HG02642 (cell line): Measurements from ENCODE around the gene VAMP5.
"Not testable (repeated sequence)": the region's sequence is repeated elsewhere in the genome, so short reads cannot be mapped to it uniquely, and the experiment has no call there.

Source experiments
- ATAC-seq: cut with Tn5 transposase; IDR thresholded peaks from one replicate; pipeline ENCODE4 v1.9.1; 2021; ENCODE audit warnings: mild to moderate bottlenecking; ENCODE audit not compliant: unreplicated experiment, poor library complexity

VAMP5 gene, protein sequence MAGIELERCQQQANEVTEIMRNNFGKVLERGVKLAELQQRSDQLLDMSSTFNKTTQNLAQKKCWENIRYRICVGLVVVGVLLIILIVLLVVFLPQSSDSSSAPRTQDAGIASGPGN

DNA sequence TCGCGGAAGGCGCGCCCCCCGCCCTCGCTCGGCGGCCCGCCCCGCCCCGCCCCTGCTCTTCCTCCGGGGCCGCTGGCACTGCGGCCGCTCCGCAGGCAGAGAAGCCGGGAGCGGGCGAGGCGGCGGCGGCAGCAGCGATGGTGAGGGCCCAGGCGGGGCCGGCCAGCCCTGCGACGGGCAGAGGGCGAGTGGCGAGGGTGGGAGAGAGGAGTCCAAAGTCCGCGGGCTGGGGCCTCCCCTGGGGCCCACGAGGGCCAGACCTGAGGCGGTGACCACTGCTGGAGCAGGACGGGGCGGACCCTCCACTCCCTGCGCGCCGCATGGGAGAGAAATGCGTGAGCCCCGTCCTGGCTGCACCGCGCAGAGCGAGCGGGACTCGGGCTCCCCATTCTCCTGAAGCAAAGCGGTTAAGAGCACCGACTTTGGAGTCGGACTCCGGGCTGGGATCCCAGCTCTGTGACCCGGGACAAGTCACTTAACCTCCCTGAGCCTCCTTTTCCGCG lies at the start of gene VAMP5:
TSS of gene VAMP5 (plus strand) at position 78 of the 503 bp plus-strand sequence. CDS start at position 138, 60 bp downstream.
- ATAC-seq, result peak; percentile 57

DNA sequence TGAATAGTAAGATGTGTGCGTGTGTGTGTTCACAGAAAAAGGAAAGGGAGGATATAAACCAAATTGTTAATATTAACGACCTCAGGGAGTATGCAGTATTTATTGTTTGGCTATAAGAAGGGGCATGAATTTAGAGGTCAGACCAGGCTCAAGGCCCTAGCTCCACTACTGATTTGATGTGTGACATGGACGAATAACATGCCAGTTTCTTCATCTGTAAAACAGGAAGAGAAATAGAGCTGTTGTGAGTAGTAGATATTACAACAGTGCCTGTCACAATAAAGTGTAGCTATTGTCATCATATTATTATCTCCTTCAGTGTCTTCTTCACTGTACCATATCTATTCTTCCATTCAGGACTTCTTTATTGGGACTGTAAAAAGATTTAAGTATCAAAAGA lies 49.4 kb upstream of the VAMP5 start:
- ATAC-seq, result no peak

DNA sequence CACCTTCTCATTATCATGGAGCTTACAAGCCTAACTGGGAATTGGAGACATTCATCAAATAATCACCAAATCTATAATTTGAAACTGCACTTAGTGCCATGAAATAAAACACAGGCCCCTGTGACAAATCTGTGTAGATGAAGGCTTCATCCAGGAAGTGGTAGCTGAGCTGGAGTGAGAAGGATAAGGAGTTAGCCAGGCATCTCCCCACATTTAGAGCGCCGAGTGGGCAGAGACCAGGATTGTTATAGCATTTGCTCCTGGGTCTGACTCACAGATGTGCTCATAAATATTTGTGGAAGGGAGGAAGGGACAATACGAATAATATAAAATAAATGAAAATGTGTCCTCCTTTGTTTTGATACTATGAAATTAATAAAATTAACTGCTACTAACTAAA lies 47.8 kb upstream of the VAMP5 start:
- no peak for ATAC-seq

DNA sequence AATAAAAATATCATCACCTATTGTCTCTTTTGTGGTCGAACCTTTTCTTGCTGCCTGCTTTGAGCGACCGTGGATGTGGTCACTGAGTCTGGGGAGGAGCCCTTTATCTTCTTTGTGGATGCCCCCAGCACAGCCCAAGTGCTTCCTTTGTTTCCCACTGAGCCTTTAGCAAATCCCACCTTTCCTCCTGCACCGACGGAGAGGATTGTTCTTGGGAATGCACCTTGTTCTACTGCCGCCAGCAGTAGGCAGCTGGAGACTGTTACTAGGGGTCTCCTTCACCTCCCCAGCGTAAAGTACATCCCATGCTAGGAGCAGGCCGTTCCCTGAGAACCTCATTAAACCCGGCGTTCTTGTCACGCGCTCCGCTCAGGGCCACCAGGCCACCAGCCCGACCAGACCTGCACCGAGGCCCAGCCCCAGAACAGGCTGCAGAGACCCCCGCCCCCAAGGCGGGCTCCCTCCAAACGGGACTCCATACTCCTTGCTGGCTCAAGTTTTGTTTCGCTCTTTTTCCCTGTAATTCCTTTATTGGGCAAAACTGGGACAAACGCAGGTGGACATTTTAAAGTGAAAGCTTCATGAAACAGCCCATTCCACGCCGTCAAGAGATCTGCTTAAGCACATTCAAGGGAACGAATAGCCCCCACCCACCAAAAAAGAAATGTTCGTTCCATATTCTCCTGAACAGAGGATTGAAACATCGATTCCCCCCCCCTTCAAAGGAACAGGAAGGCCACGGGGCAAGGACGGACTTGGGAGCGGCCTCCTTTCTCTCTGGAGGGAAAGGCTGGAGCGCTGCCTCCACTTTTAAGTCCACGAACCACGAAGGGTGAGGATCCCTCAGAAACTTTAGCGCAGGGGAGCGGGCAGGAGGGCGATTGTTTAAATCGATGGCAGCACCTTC lies 46.4 kb upstream of the VAMP5 start:
- no peak for ATAC-seq

DNA sequence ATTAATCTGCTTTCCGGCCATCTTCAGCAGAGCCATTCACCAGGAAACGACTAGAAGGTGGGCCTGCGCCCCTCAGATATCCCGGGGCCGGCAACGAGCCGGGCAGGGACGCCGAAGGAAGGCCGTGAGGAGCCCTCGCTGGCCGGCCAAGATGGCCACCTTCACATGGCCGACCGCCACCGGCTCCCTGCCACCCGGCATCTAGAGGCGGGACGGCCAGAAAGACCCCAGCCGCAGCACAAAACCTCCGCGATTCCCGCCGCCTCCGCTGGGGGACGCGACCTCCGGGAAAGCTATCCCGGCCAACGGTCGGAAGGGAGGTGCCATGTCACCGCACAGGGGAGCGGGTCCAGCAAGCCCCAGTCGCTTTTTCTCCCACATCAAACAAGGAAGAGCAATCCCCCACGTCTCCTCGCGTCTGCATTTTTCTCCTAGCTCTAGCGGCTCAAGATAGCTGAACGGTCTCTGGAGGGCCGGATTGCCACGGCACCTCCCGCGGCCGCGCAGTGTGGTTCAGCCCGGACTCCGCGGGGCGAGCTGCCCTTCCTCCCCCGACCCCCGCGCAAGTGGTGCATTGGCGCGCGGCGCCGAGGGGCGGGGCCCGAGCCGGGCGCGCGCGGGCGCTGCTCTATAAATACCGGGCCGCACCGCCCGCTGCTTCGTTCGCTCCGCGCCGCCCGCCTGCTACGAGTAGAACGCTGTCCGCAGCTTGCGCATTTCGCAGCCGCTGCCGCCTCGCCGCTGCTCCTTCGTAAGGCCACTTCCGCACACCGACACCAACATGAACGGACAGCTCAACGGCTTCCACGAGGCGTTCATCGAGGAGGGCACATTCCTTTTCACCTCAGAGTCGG lies 45.5 kb upstream of the VAMP5 start, which contains the start of gene MAT2A:
TSS of gene MAT2A (plus strand) at position 662 of the 854 bp plus-strand sequence. CDS start at position 782, 120 bp downstream.
- ATAC-seq, result peak; percentile 77

DNA sequence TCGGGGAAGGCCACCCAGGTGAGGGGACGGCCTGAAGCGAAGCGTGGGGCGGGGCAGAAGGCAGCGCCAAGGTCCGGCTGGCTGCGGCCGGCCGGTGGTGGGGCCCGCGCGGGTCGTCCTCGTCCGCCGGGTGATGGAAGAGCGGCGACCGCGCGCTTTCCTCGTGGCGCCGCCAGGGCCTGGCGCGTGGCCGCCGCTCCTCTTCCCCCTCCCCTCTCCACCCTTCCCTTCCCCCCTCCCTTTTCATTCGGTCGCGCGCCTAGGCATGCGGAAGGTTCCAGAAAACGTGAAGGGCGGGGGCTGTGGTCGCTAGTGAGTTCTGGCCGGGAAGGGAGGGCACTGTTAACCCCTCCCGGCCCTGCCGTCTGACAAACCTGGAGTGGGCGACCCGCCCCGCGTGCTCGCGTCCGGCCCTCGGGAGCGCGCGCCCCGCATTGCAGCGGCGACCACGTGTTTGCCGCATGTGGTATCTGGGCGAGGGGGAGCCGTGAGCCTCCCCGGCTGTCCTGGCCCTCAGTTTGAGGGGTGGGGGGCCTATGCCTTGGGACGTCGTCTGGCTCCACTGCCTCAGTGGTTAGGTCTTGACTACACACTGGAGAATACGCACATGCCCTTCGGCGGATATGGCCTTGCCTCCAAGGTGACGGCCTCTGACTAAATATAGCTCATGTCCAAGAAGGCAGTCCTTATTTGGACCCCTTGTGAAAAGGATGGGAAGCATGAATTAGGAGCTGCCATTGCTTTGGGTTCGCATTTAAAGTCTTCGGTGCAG lies 44.7 kb upstream of the VAMP5 start:
- ATAC-seq, result peak; percentile 43

DNA sequence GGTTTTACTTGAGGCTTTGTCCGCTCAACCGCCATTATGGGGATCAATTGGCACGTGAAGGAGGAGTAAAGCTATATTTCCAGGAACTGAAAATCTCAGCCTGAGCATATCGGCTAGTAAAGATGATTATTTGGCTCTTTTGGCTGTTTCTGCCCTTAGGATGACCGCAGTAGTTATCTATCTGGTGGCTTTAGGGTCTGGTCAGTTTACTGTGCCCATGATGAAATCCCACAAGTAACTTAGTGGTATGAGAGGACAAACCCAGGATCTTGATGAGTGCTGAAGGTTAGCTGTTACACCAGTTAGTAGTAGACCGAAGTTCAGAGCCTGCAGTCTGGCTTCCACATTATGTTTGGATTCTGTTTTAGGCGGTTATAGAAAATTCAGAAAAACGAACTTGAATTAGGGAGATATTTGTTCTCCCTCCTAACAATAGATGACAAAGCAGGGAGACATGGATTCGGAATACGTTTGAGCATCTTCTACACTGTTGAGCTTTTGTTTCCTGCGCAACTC lies 44.0 kb upstream of the VAMP5 start:
- no peak for ATAC-seq

DNA sequence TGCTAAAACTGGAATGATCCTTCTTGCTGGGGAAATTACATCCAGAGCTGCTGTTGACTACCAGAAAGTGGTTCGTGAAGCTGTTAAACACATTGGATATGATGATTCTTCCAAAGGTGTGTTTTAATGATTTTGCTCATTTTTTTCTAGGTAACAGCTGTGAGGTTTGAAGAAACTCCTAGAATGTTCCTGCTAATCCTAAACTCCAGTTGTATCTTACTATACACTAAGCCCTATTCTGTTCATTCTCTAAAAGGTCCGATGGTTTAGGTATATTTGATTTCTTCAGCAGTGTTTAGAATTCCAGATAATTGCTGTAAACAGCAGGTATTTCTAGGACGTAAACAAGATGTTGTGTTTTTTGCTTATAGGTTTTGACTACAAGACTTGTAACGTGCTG lies 43.0 kb upstream of the VAMP5 start:
- no peak for ATAC-seq

DNA sequence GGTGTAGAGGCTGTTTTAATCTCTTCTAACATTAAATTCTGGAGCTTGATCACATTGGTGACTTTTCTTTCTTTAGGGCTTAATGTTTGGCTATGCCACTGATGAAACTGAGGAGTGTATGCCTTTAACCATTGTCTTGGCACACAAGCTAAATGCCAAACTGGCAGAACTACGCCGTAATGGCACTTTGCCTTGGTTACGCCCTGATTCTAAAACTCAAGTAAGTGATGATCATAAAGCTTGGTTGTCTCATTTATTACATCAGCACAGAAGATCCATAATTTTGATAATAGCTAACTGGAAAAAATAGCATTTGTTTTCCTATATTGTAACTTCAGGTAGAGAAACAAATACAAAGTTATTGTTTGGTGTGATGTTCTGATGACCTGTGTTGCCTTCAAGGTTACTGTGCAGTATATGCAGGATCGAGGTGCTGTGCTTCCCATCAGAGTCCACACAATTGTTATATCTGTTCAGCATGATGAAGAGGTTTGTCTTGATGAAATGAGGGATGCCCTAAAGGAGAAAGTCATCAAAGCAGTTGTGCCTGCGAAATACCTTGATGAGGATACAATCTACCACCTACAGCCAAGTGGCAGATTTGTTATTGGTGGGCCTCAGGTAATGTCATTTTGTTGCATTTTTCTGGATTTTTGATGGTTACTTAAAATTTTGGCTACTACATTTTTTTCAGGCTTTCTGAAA lies 42.3 kb upstream of the VAMP5 start:
- ATAC-seq, result no peak

DNA sequence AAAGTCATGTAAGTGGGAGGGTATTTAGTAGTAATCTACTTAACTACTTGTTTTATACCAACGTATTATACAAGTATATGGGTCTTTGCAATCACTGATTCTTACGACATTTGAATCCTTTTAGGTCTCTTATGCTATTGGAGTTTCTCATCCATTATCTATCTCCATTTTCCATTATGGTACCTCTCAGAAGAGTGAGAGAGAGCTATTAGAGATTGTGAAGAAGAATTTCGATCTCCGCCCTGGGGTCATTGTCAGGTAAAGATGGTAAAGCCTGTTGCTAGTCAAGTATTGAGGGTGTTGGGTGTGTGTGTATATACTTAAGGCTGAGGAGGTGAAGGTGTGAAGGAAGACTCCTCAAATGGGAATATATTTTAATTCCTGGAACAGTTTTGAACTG lies 41.5 kb upstream of the VAMP5 start:
- no peak for ATAC-seq

DNA sequence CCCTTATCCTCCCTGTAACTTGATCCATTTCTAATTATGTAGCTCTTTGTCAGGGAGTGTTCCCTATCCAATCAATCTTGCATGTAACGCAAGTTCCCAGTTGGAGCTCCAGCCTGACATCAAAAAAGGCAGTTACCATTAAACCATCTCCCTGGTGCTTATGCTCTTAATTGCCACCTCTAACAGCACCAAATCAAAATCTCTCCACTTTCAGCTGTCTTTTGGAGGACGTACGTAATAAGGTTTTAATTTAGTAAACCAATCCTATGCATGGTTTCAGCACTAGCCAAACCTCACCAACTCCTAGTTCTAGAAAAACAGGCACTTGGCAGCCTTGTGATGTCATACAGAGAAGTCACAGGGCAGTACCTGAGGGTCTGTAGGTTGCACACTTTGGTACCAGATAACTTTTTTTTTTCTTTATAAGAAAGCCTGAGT lies 40.0 kb upstream of the VAMP5 start:
- ATAC-seq, result not testable (repeated sequence)

DNA sequence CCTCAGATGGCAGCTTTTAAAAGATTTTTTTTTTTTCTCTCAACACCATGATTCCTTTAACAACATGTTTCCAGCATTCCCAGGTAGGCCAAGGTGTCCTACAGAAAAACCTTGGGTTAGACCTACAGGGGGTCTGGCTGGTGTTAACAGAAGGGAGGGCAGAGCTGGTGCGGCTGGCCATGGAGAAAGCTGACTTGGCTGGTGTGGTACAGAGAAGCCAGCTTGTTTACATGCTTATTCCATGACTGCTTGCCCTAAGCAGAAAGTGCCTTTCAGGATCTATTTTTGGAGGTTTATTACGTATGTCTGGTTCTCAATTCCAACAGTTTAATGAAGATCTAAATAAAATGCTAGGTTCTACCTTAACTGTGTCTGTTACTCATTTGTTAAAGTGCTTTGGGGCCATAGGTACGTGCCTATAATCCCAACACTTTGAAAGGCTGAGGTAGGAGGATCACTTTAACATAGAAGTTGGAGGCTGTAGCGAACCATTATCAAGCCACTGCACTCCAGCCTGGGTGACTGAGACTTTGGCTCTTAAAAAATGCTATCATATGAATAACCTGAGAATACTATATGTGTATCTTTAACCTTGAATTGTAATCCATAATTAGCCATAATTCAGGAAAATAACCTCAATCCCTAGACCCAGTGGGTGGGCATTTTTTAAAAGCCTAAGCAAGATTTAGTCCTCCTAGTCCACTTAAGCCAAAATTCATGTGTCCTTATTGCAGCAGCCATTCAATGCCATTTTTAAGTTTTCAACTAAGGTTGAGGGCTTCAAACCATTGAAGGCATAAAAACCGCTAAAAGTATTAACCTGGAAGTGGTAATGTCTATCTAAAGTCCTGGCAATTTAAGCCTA lies 39.1 kb upstream of the VAMP5 start:
- ATAC-seq, result not testable (repeated sequence)

DNA sequence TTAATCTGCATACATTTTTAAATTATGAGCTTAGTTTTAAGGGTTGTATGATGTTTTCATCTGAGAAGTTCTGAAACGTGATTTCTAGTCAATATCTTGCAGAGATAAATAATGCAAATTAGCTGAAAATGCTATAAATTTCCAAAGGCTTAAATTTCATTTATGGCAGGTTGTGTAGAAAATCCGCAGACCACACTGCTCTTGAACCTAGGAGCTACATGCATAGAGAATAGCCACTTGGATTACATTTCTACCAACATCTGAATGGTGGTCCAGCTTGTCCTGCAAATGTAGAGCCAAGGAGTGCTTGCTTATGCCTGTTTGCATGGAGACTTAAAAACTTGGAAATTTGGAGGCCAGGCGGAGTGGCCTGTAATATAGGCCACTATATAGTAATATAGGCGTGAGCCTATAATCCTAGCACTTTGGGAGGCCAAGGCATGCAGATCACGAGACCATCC lies 38.4 kb upstream of the VAMP5 start:
- no peak for ATAC-seq

DNA sequence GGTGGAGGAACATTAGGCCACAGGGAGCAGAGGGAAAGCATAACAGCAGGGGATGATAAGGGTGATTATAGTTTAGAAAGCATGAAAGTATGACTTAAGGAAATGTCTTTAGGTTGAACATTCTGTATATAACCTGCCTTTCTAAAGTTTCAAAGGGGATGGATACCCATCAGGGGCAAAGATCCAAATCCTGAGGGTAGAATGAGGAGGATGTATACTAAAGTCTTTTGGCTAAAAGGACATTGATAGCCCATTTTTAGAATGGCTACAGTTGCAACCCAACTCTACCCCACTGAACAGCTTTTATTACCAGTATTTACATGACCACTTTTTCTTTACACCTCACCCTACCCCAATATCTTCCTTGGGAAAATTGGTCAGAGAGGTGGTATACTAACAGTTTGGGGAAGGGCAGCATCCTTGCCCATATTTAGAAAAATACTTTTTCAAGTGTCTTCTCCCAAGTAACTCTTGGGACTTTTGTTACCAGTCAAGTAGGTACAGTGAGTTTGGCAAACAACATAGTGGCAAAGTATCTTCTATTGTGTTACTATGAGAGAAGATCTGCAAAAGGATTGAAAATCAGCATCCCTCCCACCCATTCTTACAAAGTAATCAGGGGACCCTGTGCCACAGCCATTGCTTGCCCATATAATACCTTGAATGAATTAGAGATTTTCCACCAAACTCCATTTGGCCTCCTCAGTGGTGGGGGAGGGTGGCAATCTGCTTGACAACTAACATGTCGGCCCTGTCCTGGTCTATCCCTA lies 37.0 kb upstream of the VAMP5 start:
- ATAC-seq, result no peak

DNA sequence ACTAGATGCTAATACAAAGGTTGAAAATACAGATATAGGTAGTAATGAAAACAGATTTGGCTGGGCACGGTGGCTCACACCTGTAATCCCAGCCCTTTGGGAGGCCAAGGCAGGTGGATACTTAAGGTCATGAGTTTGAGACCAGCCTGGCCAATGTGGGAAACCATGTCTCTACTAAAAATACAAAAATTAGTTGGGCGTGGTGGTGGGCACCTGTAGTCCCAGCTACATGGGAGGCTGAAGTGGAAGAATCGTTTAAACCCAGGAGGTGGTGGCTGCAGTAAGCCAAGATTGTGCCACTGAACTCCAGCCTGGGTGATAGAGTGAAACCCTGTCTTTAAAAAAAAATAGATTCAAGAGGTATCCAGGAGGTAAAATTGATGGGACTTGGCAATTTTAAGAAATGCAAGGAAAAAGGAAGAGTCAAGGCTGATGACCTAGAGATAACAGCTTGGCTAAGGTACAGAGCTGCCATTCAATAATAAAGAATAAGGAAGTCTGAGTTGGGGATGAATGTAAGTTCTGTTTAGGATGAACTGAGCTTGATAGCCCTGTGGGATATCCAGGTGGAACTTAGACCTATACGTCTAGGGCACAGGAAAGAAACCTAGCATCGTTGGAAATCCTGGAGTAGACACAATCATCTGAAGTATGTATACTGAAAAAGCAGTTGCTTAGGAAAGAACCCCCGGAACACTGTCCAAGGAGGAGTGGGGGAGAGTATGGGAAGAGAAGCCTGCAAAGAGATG lies 36.2 kb upstream of the VAMP5 start:
- no peak for ATAC-seq

DNA sequence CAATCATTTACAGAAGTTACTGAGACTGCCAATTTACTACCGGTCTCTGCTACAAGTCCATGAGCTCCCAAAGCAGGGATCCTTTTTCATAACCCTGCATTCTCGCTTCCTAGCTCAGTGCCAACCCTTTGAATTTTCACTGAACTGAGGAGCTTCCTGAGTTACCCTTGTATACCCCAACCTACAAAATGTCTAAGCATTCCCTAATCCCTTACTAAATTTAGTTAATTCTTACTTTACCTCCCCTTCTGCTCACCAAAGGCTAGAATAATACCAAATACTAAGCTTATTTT lies 35.7 kb upstream of the VAMP5 start:
- no peak for ATAC-seq

DNA sequence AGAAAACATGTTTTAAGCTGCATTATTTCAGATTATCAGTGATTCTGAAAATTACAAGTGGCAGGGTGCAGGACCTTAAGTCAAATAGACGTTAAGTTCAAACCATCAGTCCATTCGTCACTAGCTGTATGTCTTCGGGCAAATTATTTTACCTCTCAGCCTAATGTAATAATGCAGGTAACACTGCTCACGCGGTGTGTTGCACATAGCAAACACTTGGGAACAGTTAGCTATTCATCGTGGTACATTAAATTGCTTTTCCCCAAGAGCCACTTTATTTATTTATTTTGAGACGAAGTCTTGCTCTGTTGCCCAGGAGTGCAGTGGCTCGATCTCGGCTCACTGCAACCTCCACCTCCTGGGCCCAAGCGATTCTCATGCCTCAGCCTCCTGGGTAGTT lies 35.1 kb upstream of the VAMP5 start:
- ATAC-seq, result no peak
